Inflammatory macrophage treated with lipopolysaccharide for 1 hour (primary cell): ENCODE measurements around the gene STON1.
A peak's percentile ranks its signal among the peaks of the same experiment; 100 is the strongest.
"Not testable (repeated sequence)": the region's sequence is repeated elsewhere in the genome, so short reads cannot be mapped to it uniquely, and the experiment has no call there.

ENCODE experiments used
- DNase-seq, 2 donors: peaks; one replicate each; pipeline ENCODE4 v3.0.0-alpha.2; 2020 to 2022

The STON1 gene

DNA sequence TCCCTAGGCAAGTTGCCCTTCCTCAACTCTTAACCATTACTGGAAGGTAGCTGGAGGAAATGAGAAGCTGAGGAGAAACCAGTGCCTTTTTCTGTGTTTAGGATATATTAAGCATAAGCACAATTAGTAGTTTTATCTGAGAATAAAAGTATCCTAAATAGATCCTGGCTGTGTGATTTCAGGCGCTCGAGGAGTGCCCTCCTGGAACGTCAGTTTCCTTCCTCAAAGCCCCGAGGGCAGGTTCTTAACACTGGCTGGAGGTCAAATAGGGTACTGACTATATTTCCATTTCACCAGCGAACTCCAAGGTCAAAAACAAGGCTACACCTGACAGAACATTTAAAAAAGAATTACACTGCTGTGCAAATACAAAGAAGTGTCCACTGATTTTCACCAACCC lies 1.5 kb upstream of the STON1 start:
- no peak for DNase-seq

DNA sequence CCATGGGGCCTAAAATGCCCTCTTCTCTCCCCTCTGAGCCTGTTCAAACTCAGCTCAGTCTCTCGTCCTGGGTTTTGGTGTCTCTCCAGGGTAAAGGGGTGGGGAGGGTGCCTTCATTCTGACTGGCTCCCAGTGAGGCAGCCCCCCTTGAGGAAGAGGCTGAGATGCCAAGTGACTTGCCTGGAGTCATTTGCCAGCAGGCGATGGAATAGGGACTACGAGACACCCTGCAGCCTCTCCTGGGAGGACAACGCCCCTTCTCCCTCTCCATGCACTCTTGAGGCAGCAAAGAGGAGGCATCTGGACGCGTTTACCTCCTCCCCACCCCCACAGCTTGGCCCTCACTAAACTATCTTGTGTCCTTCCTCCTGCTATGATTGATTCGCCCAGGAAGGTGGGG lies 760 bp upstream of the STON1 start:
- no peak for DNase-seq

DNA sequence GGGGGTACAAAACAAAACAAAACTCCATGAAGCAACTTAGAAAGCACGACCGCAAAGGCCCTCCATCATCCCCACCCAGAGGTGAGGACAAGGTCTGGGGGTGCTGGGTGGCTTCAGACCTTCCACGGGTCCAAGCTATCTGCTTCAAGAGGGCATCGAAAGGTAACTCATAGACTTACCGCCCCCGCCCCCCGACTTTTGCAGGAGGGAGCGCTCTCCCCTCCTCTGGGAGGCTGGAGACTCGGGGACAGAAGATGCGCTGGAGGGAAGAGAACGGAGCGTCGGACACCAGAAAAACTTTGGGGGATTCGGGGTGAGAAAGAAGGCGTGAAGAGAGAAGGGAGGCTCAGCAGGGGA lies 300 bp upstream of the STON1 start:
- no peak for DNase-seq

DNA sequence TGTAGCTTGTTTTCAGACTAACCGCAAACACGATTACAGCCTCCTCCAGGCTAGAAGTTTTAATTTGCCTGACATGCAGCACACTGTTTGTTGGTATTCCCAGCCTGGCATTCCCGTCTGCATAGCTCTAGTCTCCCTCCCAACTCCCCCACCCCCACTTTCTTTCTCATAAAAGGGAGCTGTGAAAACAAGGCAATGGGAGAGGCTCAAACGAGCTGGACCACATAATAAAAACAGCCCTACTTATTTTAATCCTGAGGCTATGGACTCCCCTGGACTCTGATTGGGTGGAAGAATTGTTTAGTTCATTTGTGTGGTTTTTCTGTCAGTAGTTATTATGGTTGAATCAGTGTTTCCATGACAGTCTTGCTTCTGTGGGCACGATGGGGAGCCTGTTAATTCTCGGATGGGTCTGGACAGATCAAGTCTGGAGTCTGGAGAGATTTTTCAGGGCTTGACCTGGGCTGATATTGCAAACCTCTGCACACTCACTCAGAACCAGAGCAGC lies 1.2 kb downstream of the STON1 start:
- no peak for DNase-seq

DNA sequence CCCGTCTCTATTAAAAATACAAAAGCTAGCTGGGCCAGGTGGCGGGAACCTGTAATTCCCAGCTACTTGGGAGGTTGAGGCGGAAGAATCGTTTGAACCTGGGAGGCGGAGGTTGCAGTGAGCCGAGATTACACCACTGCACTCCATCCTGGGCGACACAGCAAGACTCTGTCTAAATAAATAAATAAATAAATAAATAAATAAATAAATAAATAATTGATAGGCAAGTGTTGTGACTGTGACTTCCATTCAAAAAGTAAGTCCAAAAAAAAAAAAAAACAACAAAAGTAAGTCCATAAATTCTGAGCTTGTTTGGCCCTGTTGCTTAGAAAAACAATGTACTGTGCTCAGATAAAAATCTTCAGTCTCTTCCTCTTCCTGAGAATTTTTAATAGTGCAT lies 2.2 kb downstream of the STON1 start:
- no peak for DNase-seq

DNA sequence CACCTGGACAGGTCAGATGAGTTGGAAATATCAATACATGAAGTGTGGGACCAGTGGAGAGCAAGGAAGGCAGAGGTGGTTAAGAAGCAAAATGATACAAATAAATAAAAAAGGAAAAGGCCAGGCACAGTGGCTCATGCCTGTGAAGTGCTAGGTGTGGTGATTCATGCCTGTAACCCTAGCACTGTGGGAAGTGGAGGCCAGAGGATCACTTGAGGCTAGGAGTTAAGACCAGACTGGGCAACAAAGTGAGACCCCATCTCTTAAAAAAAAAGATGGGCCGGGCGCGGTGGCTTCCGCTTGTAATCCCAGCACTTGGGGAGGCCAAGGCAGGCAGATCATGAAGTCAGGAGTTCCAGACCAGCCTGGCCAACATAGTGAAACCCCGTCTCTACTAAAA lies 2.9 kb downstream of the STON1 start:
- DNase-seq, result no peak

DNA sequence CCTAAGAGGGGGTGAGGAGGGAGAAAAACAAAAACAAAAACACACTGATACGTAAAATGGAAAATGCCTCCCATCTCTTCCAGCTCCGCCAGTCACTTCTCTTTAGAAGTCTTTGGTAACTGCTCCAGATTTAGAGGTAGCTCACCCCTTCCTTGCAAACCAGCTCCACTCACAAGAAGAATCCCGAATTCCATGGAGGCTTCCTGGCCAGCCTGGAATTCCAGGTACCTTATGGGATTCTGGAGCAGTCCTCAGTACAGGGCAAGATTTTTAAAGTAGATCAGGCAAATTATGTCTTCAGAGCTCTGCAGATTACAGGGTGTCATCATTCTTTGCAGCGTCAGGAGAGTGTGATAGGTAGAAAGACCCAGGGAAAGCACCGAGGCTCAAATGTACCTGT lies 4.8 kb downstream of the STON1 start:
- DNase-seq, result no peak

DNA sequence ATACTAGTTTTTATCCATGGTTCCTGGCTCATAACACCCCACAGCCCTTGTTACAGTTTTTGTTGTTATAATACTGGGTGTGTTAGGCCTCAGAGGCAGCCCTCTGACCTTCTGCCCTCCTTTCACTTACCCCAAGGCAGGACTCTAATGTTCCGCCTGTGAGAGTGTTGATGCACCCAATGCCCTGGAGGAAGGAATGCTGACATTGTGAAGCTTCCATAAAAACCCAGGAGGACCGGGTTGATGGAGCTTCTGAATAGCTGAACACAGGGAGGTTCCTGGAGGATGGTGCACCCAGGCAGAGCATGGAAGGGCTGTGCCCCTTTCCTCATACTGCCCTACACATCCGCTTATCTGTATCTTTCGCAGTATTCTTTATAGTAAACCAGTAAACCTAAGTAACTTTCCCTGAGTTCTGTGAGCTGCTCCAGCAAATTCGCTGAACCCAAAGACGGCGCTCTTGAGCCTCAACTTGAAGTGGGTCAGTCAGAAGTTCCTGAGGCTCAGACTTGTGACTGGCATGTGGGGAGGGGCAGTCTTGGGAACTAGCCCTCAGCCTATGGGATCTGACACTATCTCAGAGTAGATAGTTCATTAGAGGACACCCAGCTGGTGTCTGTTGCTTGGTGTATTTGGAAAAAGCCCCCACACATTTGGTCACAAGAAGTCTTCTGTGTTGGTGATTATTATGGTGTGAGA lies 10.4 kb downstream of the STON1 start:
- no peak for DNase-seq

DNA sequence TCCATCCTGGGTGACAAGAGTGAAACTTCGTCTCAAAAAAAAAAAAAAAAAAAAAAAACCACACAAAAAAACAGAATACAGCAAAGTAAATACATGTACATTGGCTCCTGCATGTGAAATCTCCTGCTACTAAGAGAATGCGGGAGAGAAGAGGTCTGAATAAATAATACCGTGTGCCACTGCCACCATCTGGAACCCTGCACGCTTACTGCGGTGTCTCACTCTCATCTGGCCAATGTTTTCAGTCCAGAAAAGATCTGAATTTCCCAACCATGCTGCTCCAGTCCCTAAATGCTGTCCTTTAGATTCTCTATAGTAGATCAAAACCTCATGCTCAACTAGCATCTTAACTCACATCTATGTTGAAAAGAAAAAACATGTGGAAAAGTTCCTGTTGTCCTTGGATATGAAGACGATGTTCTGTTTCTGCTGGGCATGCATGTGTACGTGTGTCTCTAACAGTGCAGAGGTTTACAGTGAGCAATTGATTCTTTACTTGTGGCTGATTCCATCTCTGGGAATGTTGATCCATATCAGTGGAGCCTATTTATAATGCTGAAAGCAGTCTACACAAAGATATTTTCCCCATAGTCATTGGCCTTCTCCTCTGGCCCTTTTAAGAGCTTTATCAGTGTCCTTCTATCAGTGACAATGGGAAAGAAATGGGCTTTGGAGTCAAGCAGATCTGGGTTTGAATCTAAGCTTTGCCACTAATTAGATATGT lies 11.9 kb downstream of the STON1 start:
- DNase-seq, result no peak

DNA sequence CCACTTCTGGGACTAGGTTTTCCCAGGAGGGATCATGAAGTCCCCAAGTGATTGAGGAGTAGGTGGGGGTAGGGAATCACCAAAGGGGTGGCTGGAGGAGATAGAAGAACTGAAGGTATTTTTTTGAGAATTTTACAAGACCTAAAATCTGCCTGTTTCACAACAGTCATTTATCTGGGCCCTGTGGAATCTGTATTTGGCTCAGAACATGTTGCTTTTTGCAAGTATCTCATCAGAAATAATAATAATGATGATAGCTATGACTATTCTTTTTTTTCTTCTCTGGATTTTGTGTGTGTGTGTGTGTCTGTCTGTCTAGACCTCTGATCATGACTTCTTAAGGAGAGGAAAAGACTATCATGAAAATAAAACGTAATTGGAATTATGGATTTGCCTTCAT lies 13.9 kb downstream of the STON1 start:
- no peak for DNase-seq

DNA sequence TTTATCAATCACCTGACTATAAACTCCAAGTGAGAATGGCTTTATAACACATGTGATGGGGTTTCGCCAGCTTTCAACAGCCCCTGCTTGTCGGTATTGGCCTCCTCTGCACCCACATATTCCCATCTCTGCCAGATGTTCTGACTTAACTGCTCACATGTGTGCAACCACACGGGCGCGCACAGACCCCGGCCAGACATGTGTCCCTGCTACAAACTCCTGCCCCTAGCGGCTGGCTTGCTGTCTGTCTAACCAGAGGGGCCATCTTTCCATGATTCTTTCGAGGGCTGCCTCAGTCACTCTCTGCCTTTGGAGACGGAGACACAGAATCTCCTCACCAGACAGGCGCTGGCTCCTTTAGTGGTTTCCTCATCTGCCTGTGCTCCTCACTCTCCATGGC lies 15.3 kb downstream of the STON1 start:
- no peak for DNase-seq

DNA sequence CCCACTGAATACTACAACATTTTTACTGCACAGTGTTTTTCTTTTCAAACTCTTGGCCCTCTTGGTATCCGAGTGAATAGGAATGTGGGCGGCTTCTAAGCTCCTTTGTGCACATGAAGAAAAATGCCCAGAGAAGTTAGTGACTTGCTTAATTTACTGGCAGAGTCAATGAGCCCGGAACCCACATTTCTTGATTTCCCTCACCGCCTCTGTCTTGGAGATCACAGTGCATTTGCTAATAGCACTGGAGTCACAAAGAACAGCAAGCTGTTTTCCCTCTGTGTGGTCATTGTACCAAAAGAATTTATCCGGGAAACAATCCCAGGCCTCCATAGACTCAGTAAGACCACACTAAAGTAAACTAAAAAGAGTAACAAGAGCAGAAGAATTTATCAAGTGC lies 18.9 kb downstream of the STON1 start:
- DNase-seq, result no peak

DNA sequence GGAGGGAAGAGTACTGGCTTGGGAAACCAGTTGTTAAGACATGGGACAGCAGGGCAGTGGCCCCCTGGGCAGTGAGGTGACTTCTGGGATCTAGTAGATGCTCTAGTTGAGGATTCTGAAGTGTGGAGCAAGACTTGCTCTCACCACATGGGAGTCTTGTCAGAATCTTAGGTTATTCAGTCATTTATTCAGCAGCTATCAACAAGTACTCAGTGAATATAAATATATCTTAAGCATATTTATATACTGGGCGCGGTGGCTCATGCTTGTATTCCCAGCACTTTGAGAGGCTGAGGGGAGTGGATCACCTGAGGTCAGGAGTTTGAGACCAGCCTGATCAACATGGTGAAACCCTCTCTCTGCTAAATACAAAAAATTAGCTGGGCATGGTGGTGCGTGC lies 20.0 kb downstream of the STON1 start:
- DNase-seq, result no peak

DNA sequence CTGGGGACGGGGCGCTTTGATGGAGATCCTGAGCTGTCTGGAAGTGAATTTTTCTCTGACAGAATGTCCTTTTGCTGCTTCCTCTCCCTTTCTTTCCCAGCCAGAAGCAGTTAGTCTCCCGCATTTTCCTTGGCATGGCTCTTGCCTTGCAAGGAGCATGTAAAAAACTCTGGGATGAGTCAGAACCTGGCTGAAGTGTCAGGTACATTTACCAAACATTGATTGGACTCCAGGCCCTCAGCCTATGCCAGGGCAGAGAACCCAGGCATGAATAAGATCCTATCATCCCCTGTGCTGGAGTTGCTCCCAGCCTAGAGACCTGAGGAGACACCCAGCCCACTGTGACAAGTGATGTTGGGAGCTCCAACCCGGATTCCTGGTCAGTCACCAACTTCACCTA lies 21.6 kb downstream of the STON1 start:
- no peak for DNase-seq

DNA sequence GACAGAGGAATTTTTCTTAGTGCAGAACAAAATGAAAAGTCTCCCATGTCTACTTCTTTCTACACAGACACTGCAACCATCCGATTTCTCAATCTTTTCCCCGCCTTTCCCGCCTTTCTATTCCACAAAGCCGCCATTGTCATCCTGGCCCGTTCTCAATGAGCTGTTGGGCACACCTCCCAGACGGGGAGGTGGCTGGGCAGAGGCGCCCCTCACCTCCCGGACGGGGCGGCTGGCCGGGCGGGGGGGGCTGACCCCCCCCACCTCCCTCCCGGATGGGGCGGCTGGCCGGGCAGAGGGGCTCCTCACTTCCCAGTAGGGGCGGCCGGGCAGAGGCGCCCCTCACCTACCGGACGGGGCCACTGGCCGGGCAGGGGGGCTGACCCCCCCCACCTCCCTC lies 25.1 kb downstream of the STON1 start:
- DNase-seq, result not testable (repeated sequence)

DNA sequence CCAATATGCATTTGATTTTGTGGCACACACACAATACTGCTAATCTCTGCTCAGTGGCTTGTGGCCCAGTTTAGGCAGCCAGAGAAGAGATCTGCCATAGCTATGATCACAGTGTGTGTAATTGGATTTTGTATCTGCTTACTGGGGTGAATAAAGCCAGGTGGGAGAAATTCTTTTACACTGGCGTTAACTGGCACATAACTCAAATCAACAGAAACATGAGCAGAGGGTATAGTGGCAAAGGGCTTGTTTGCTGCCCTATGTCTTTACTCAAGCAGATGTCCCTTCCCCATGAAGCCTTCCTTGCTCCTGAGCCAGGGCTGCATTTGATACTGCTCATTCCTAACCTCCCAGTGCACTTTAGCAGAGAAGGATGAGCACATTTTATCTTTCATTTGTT lies 28.5 kb downstream of the STON1 start:
- DNase-seq, result no peak

DNA sequence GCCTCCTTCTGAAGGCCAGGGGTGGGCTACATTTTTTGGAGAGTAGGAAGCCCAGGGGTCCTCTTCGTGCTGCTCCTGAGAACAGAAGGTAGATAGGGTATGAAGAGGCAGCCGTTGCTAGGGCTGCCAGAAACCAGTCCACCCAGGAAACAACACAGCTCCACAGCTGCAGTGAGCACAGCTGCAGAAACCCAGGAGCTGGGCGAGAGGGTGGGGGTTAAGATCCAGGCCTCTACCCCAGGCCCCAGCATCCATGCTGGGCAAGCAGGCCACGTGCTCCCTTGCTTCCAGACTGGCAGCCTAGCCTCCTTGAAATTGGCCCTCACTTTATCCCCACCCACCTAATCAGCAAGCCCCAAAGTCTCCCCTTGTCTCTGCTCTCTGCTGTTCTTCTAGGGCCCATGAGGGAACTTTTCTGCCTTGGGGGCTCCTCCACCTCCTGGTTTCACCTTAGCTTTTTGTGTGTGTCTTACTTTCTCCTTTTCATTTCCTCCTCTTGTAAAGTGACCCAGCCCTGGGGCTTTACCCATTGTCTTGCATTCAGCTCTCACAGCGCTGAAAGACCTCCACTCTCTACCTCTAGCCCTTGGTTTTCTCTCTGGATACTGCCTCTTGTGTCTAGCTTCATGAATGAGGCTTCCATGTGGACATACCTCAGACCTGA lies 30.7 kb downstream of the STON1 start:
- no peak for DNase-seq

DNA sequence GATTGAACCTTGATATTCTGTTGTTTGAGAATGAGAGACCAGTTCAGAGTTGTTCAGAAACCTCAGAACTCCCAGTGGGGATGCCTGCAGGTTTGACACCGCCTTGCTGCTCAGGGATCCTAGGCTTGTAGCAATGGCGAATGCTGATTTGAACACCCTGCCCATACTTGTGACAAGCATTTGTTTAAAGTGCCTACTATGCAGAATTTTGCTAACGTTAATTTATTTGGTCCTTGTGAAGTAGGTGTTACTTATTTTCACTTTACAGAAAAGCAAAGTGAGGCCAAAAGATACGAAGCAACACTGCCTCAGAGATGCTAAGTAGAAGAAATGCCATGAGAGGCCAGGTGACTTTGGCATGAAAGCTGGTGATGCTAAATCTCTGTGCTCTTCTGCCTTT lies 32.3 kb downstream of the STON1 start:
- DNase-seq, result no peak

DNA sequence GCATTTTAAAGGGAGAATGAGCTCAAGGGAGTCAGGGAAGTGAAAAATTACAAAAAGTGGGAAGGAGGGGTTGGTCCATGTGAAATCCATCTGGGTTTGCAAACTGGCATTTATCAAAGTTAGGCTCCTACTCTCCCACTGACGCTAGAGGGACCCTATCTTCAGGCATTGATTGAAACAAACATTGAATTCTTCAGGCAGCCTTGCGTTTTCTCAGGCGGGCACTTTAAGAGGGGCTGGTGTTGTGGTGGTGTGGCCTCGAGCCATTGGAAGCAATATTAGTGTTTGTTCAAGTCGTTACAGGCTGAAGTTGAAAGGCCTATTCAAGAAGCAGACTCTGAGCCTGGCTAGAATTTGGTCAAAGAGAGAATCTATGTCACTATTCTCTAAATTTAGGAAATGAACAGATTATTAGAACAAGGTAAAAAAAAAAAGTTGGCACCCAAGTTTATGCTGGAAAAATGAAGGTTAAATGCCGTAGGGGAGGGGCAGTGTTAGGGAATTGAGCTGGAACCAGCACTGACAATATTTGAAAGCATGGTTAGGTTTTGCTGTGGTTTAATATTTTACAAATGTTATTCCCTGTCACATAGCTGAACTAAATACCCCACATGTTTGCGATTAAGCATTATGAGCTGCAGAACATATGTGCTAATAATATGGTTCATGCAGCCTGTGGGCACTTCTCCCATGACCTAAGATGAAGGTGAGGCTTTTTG lies 36.8 kb downstream of the STON1 start:
- no peak for DNase-seq

DNA sequence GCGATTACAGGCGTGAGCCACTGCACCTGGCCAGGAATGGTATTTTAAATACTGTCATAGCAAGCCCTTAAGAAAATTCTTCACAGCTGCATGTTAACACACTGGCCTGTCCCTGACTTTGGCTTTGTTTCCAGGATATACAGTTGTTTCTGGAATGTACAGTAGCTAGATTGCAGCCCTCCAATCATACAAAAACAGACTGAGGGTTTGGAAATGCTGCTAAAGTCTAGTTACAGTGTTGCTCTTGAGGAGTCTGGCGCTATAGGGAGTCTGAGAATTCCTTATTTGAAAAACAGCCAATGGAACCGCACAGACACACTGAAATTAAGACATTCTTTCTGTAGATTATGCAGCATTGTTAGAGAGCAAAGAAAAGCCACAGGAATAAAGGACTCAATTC lies 37.7 kb downstream of the STON1 start:
- DNase-seq, result no peak

DNA sequence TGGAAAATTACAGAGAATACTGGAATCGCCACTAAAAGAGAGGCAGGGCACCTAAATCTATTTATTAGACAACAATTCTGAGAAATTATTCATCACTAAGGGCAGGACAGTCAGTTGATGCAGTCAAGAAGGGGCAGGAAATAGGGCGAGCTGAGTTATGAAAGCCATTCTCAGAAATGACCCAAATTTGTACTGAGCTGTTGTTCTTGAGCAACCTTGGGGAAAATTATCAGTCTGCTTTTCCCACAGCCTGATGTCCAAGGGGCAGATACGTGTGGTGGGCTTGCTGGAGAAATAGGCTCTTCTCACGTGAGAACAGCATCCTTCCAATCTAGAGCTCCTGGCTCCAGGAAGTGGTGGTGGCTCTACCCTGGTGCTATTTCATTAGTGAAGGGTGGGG lies 38.6 kb downstream of the STON1 start:
- peak; percentile 38 to 47 for DNase-seq

DNA sequence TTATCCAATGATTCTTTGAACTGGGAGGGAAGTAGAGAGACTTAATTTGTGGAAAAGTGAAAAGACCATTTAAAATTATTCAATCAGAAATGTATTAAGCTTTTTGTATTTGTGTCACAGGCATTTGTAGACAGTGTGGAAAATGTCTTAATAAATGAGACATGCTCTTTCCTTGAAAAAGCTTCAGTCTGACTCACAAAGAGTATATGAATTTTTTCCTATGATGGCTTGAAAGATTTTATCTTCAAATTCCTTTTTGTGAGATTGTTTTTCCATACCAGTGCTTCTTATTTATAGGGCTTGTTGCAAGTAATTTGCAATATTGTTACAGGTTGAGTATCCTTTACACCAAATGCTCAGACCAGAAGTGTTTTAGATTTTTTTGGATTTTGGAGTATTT lies 39.5 kb downstream of the STON1 start:
- no peak for DNase-seq

DNA sequence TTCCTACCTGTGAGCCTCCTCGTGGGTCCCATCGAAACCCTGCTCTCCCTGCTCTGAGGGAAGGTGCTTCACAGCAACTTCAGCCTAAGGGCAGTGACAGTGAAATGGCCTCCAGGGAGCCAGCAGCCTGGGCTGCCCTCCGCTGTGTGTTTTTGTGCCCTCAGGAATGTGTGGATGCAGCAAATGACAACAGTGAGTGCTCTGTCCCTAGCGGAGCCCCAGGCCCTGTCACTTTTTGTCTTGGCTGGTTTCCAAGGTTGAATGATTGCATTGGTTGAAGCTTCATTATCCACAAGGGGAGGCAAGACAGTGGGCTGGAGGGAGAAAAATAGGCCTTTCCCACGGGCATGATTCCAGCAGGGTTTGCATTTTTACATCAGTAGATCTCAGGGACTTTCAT lies 42.9 kb downstream of the STON1 start:
- DNase-seq, result no peak
